GM12873 (cell line): ENCODE data around the gene KCNH1.

Experiments used
- TF ChIP-seq, protein P1 (sequence below): IDR thresholded peaks from 2 replicates; pipeline ENCODE4 v1.5.1; 2012; ENCODE audit warnings: low read depth, mild to moderate bottlenecking, moderate library complexity, low read length, control low read depth; ENCODE audit not compliant: insufficient read depth; ENCODE audit errors: missing control alignments

KCNH1 gene

DNA sequence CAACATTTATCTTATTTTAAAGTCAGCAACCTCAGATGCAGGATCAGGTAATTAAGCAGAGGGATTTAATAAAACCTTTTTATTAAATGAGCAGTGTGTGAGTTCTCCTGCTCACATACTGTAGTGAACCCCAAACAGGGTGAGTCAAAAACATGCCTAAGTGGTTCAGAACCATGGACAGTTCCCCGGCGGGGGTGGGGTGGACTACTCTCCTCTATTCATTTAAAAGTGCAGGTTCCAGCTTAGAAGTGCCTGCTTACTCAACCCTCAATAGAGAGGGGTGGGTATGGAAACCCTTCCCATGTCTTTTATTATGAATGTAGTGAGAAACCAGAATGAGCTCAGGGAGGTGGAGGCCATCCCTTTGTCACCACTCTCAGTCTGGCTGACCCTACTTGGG is 407.3 kb downstream of the KCNH1 start:
- TF ChIP-seq, protein P1, sequence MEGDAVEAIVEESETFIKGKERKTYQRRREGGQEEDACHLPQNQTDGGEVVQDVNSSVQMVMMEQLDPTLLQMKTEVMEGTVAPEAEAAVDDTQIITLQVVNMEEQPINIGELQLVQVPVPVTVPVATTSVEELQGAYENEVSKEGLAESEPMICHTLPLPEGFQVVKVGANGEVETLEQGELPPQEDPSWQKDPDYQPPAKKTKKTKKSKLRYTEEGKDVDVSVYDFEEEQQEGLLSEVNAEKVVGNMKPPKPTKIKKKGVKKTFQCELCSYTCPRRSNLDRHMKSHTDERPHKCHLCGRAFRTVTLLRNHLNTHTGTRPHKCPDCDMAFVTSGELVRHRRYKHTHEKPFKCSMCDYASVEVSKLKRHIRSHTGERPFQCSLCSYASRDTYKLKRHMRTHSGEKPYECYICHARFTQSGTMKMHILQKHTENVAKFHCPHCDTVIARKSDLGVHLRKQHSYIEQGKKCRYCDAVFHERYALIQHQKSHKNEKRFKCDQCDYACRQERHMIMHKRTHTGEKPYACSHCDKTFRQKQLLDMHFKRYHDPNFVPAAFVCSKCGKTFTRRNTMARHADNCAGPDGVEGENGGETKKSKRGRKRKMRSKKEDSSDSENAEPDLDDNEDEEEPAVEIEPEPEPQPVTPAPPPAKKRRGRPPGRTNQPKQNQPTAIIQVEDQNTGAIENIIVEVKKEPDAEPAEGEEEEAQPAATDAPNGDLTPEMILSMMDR, result no peak

DNA sequence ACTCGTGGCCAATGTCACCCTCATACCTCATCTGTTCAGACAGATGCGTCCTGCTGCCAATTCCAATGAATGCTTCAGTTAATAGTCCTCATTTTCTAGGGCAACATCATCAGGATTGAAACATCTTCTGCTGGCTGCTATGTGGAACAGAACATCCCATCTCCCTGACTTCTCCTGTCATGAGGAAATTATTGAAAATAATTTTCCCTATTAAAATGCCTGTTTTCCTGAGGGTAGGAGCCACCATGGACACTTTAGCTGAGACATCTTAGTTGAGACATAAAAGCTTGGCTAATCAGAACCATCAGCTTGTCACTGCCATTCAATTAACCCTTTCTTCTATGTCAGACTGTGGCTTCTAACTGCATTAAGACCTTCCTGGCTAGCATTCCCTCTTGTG is 409.2 kb downstream of the KCNH1 start:
- TF ChIP-seq, protein P1, result no peak

GRCh38 chr1:210723646-210724045 is 410.3 kb downstream of the KCNH1 start:
- TF ChIP-seq, protein P1, result no peak

GRCh38 chr1:210722410-210723081 is 411.4 kb downstream of the KCNH1 start:
- TF ChIP-seq, protein P1, result no peak

- TF ChIP-seq, protein P1, result no peak
Measured at GRCh38 chr1:210715072-210715471, 418.9 kb downstream of the KCNH1 start.

DNA sequence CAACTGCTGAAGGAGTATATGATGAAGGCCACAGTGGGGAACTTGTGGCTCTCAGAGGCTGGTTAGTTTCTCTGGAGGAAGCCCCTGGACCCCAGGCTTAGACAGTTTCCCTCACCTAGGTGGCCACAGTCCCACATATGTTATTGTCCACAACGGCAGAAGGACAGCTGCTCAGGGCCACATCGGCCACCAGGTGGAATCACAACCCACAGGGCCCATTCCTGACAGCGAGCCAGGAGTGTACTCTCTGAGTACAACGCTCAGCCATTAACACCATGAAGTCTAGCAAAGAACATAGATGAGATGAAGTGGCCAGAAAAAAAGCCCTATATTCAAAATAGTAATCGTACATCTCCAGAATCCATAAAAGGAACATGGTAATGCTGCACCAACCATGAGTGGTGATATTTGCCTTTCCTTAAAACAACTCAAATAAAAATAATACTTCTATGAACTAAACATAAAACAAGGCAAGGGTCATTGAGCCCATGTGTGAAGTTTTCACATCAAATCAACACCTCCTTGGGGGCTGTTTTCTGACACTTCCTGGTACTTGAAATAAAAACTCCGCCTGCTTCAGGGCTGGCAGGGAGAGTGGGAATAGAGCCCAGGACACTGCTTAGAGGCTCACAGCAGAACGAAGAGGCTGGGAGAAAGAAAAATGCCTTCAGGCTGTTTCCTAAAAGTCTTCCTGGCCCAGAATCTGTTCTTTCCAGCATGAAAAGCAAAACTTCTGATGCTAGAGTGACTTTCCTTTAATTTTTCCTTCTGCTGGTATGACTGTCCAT is 421.9 kb downstream of the KCNH1 start:
- TF ChIP-seq, protein P1, result no peak

DNA sequence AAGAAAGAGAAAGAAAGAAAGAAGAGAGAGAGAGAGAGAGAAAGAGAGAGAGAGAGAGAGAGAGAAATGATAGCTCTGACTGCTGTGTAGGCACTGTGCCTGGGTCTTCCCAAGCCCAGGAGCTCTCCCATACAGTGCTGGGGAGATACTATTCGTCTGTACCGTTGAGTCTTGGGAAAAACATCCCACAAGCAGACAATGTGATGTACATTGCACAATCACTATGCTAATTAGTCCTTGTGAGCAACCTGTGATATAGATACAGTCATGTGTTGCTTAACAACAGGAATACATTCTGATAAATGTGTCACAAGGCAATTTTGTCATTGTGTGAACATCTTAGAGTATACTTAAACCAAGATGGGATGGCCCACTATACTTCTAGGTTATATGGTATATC is 424.2 kb downstream of the KCNH1 start:
- TF ChIP-seq, protein P1, result no peak
